ENCODE data around the gene CMIP.
"Not testable (repeated sequence)": the region's sequence is repeated elsewhere in the genome, so short reads cannot be mapped to it uniquely, and the experiment has no call there.

The CMIP gene

GRCh38 chr16:81421536-81421935 is 23.1 kb upstream of the CMIP start:
- DNase-seq (ENCODE audit: low read depth), result no peak

DNA sequence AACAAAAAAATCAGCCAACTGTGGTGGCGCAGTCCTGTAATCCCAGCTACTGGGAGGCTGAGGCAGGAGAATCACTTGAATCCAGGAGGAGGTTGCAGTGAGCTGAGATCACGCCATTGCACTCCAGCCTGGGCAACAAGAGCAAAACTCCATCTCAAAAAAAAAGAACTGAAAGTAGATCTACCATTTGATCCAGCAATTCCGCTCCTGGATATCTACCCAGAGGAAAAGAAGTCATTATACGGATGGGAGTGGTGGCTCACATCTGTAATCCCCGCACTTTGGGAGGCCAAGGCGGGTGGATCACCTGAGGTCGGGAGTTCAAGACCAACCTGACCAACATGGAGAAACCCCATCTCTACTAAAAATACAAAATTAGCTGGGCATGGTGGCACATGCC is 22.5 kb upstream of the CMIP start:
- not testable (repeated sequence) for DNase-seq (ENCODE audit: low read depth)

- no peak for DNase-seq (ENCODE audit: low read depth)
Observed at GRCh38 chr16:81424771-81425170, 19.8 kb upstream of the CMIP start.

GRCh38 chr16:81427219-81427618 is 17.4 kb upstream of the CMIP start:
- DNase-seq (ENCODE audit: low read depth), result no peak

DNA sequence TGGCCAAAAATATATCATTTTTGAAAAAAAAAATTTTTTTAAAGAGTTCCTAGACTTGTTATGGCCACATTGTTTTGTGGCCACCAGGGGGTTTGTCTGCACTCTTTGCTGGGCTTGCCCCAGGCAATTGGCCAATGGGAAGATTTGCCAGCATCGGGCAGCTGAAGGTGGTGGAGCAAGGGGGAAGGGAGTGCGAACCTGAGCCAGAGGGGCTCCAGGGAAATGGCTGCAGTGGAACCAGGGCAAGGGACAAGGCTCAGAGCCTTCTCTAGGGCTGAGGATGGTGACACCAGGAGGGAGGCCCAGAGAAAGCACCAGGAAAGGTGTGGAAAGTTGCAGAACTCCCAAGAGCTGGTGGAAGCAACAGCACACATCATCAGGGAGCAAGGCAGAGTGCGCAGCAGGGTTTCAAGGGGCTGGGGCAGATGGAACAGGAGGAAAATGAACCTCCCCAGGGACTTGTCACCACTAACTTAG is 15.5 kb upstream of the CMIP start:
- DNase-seq (ENCODE audit: low read depth), result no peak

GRCh38 chr16:81431554-81432353 is 12.9 kb upstream of the CMIP start:
- peak; percentile 15 for DNase-seq (ENCODE audit: low read depth)

- DNase-seq (ENCODE audit: low read depth), result no peak
Observed at GRCh38 chr16:81432937-81433557, 11.6 kb upstream of the CMIP start.

DNA sequence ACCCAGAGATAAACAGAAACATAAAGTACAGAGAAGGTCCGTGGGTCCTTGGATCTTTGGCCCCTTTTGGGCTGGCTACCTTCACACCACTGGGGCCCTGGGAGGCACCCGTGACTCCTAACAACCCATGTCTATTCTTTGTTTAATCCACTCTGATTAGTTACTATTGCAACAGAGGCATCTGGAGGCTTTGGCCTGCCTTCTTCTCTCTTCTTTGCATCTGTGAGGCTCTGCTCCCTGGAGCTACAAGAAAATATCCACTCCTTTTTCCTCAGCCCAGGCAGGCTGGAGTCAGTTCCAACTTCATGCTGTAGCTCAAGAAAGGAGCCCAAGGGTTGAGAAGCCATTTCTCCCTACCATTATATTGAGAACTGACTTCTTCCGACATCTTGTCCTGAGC is 9.5 kb upstream of the CMIP start:
- DNase-seq (ENCODE audit: low read depth), result no peak

- no peak for DNase-seq (ENCODE audit: low read depth)
Observed at GRCh38 chr16:81435567-81435966, 9.0 kb upstream of the CMIP start.

GRCh38 chr16:81436386-81436785 is 8.2 kb upstream of the CMIP start:
- no peak for DNase-seq (ENCODE audit: low read depth)

- DNase-seq (ENCODE audit: low read depth), result no peak
Observed at GRCh38 chr16:81437865-81438264, 6.7 kb upstream of the CMIP start.

DNA sequence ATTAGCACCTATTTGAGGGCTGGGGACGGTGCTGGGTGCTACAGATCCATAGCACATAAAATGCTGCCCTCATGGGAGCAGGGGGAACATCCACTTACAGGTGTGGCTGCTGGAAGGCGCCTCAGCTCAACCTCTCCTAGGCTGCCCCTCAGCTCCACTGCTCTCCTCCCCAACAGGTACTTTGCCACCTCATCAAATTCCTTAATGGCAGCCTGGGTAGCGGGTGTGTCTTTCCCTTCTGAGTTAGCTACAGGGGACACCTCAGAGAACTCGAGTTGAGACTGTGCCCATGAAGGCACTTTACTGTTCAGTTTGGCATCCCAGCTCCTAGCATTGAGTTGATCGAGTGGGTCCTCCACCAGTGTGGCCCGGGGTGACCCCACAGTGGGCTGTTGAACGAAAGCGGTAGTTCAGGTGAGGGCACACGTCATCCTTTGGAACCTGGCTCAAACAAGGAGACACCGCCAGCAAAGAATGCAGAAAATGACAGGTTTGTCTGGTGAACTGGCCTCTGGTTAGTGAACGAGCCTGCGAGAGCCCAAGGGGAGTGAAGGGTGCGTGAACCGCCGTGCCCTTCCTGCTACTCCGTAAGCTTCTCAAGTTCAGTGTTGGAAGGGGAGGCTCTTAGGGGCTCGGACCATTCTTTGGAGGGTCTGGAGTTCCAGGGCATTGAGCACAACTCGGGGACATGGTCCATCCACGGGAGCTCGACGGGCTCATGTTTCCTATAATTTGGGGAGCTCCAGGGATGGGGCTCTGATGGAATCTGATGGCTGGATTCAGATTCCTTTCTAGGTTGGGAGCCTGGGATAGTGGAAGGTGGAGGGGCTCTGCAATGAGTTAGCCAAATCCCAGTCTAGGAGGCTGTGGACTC is 3.5 kb upstream of the CMIP start:
- DNase-seq (ENCODE audit: low read depth), result no peak

DNA sequence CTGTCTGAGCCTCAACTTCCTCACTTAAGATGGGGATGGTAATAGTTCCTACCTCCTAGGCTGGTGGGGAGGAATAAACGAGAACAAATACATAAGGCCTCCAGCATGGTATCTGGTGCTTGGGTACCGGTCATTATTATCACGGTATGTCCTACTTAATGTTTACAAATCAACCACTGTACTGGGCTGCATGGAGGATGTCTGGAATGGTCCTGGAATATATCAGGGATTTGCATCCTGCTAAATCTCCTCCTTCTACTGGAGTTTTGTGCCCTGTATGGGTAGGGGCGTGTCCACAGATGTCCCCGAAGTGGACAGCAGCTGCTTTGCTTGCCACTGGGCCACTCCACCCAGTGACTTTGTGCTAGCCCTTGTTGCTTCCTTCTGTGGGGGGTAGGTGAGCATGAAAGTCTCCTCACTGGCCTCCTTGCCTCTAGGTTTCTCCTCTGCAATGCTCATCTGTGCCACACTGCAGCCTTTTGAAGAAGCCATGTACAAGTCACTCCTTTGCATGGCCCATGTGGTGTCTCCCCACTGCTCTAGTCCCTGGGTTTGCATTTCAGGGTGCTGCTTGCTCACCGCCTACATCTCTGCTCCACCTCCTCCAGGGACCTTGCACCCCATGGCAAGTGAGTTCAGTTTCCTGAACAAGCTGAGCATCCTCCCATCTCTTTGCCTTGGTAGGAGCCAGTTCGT is 2.2 kb upstream of the CMIP start:
- DNase-seq (ENCODE audit: low read depth), result no peak

DNA sequence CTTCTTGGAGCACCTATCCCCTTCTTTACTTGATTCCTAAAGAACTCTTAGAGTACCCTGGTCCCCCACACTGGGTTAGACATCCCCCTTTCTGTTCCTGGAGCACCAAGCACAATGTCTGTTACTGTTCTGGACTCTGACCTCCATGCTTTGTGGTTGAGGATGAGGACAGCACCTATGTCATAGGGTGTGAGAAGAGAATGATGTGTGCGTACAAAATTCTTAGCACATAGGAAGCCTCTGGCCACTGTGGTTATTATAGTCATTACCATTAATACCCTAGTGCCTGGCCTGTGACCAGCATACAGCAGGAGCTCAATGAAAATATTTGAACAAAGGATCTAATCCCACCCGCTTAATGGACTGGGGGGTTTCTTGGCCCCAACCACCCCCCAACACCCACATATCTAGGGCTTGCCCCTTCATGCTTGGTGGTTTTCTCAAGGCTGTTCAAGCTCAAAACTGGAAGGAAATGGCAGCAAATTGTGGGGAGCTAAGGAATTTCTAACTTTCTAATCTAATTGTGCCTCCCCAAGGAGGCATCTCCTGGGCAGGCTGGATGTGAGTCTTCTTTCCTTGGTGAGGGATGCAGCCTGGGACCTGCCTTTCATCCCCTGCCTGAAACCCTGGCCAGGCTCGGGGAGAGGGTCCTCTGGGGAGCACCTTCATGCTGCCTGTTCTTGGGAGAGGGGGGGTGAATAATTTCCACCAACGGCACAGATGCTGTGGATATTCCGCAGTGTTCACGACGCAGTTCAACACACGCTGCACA is 1.5 kb upstream of the CMIP start:
- DNase-seq (ENCODE audit: low read depth), result no peak

DNA sequence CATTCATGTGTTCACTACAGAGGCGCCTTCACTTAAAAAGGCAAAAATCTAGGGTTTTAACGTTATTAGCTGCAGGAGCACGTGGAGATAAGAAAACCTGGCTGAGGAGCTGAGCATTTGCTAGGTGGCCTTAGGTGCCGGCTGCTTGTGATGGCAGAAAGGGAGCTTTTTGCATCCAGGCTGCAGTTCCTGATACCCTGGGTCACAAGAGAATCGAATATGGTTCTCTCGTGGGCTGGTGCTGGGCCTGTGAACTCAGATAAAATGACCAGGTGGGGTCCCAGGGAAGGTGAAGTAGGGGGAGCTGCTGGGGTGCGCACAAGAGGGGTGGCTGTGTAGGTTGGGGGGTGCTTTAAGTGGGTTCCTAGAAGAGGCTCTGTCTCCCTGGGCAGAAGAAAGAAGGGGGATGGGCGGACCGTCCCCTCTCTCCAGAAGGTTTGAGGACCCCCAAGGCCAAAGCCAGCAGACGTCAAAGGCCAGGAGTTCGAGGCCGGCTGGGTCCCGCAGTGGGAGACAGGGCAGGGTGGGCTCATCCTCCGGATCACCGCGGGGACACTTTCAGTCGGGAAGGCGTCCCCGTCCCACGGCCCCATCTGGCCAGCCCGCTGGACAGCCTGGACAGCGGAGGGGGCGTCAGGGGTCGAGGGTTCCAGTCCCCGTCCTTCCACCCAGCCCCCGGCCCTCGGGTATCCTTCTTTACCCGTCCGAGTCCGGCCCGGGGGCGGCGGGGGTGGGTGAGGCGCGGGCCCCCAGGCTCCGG is 740 bp upstream of the CMIP start:
- DNase-seq (ENCODE audit: low read depth), result no peak

- no peak for DNase-seq (ENCODE audit: low read depth)
Observed at GRCh38 chr16:81445143-81445961, 744 bp downstream of the CMIP start.

DNA sequence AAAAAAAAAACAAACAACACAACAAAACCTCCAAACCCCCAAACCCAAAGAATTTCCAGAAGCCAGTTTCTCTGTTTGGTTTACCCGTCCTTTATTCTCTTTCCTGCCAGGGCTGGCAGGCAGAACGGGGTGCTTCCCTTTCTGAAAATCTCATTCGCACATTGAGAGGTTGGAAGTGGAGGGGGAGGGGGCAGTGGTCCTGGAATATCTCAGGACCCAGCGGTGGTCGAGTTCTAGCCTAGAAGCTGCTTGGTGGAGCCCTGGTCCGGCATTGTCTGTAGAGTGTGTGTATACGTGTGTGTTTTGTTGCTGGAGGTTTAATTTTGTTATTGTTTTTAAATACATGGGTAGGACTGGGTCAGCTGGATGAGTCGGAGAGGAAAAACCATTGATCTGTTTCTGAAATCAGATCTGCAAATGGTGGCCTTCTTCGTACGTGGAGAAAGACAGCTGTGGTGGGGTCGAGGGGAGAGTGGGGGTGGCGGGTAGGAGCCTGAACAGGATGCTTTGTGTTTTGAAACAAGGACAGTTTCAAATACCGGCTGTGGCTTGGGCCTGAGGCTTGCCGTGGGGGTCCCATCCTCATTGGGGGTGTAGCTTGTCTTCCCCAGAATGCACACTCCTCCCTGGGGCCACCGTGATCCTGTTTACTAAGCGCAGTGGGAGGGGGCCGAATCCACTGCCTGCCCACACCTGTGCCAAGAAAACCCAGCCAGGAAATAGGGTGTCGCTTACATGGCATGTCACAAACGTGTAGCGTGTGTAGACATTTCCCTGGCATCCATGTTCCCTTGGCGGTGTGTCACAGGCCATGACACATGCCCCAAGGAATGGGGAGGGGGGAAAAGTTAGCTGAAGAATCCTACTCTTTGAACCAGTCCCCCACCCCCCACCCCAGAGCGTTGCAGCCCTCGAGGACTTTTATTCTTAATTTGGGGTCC is 1.6 kb downstream of the CMIP start:
- no peak for DNase-seq (ENCODE audit: low read depth)

GRCh38 chr16:81446907-81447268 is 2.3 kb downstream of the CMIP start:
- DNase-seq (ENCODE audit: low read depth), result no peak

All from HS-5 (cell line).